ENCODE measurements around the gene UNC45A. TPM values are rescaled to one million over a fixed set of nuclear protein-coding genes. Genes with fewer than 3 reads are reported as not detected.

Gene UNC45A
- total RNA-seq, 8 experiments from 2014 or later = 25.8 to 65.6 (median 35.1) TPM

DNA sequence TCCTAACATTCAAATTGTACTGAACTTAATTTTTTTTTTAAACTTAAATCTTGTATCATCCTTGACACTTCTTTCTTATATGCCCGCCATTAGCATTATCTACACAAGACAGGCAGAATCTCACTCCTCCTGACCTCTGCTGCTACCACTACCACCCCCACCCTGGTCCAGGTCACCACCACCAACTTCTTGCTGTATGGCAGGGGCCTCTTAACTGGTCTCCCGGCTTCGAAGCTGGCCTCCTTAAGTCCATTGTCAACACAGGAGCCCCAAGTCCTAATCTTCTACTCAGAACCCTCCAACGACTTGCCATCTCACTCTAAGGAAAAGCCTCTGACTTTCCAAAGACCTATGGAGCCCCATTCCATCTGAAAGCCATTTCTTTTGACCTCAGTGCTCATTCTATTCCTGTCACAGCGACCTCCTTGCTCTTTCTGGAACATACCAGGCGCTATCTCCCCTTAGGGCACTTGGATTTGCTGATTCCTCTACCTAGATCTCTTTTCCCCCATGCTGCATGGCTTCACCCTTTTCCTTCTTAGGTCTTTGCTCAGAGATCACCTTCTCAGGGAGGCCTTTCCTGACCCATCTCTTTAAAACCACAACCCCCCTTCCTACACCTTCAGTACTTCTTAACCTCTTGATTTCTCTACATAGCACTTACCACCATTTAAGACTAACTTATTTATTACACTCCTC is 56.7 kb downstream of the UNC45A start:
- in situ Hi-C loops (cut with MboI; ENCODE audit: low pct_unique_long_range_greater_than_20kb in 2 of 9, low sequenced_read_pairs in 9 of 9, unreplicated experiment in 9 of 9) = no loop called here
- Histone ChIP-seq H3K4me1 (replicated peaks in 1 of 2) (peaks cover 0 to 5% of the 10 kb centered on the region in 2 donors), H3K4me3 (no peak overlapping the region), H3K27ac (no peak overlapping the region)
- no peak for ATAC-seq (replicated peaks in 6 of 8)
- 77 to 100% (median 92%) methylated on average over 1 to 6 of the region's 6 CpGs for WGBS, 10 experiments

DNA sequence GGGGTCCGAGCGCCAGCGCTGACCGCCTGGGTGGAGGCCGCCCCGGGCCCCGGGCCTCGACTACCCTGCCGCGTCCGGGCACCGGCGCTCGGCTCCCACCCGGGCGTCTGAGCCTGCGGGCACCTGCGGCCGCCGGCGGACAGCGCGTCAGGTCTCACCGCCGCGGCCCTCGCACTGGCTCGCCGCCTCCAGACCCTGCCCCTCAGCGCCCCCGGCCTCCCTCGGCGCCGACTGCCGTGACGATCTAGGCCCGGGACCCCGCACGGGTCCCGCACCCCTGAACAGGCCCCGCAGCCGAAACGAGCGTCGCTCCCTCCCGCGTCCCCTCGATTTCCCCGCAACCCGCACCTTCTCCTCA is 59.0 kb downstream of the UNC45A start:
- WGBS, 10 experiments = 1% methylated on average over 26 of the region's 50 CpGs; no CpG with 5 or more reads in 9 of the 10 experiments

DNA sequence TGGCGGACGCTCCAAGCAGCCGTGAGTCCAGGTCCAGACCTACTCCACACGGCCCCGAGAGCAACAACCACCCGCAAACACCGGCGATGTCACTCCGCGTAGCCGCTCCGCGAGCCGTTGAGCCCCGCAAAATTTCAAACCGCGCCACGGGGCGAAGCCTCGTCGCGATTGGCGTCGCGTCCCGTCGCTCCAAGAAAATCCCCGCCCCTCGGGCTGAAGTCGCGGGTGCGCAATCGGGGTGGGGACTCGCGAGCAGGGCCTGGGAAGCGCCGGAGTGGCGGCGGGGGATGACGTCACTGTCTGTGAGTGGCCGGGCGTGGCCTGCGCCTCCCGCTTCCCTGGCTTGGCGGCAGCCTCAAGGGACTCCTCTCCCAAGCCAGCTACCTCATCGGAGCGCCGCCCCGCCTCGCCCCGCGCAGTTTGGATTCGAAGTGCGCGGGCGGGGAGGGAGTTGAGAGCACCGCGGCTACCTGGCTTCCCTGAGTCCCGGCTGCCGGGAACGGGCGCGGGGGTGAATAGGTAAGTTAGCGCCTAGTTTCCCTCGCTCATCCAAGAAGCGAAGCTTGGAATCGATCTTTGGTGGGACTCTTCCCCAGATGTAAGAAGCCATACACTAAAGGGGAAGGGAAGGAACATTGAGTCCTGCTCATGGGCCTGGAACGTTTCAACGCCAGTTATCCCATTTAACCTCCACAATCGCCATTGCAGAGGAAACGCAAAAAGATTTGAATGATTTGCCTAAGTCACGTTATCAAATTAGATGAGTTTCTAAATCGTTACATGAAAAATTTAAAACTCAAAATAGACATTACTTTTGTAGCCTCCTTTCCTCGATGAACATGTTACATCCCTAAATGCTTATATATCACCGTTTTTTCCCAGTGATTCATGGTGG is 59.6 kb downstream of the UNC45A start, which contains the start of gene PRC1:
PRC1 (minus strand) TSS at position 119 of the 895 bp plus-strand sequence; CDS start at position 1, 118 bp downstream.
- H3K4me1 ChIP-seq (replicated peaks in 1 of 2) = peaks cover 0 to 5% of the 10 kb centered on the region in 2 donors
- in situ Hi-C loops (cut with MboI; ENCODE audit: low pct_unique_long_range_greater_than_20kb in 2 of 9, low sequenced_read_pairs in 9 of 9, unreplicated experiment in 9 of 9) = no loop called here
- WGBS, 10 experiments = 0 to 2% (median 0%) methylated on average over 2 to 15 of the region's 75 CpGs; no CpG with 5 or more reads in 2 of the 10 experiments
- H3K4me3 ChIP-seq = peak within 1 kb of the TSS; percentile 65 to 92 (median 76)
- peak within 1 kb of the TSS; percentile 36 to 67 for H3K27ac ChIP-seq
- peak; percentile 96 to 99 (median 99) for ATAC-seq (replicated peaks in 6 of 8)

More for the DNA sequence above, 59.0 kb downstream of the UNC45A start:
- peak overlapping the region in 1 of 2 donors; percentile 67 for H3K27ac ChIP-seq
- peak overlapping the region; percentile 65 to 92 (median 76) for H3K4me3 ChIP-seq
- H3K4me1 ChIP-seq (replicated peaks in 1 of 2) = peaks cover 0 to 5% of the 10 kb centered on the region in 2 donors
- ATAC-seq (replicated peaks in 6 of 8) = peak; percentile 20 to 35 (median 25)
- in situ Hi-C loops (cut with MboI; ENCODE audit: low pct_unique_long_range_greater_than_20kb in 2 of 9, low sequenced_read_pairs in 9 of 9, unreplicated experiment in 9 of 9) = no loop called here

DNA sequence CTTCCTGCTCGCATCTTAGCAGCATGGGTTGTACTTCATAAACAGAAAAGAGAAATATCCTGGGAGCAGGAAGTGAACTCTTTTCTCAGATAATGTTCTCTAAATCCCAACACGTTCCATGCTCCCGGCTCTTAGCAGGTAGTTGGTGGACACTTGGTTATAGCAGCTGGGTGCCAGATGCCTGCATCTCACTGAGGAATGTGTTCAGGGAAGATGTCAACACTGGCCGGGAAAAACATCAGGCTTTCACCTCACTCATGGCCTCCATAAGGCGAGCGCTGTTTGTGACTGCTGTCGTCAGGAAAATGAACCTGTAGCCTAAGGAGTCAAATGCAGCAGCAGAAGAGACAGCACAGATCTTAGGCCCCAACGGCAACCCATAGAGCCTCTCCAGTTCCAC is 63.7 kb downstream of the UNC45A start:
- no peak overlapping the region for H3K4me3 ChIP-seq
- no peak overlapping the region for H3K27ac ChIP-seq
- H3K4me1 ChIP-seq (replicated peaks in 1 of 2) = peaks cover 0 to 5% of the 10 kb centered on the region in 2 donors
- 39 to 100% (median 94%) methylated on average over 1 to 3 of the region's 8 CpGs; no CpG with 5 or more reads in 1 of the 10 experiments for WGBS, 10 experiments
- no peak for ATAC-seq (replicated peaks in 6 of 8)
- in situ Hi-C loops (cut with MboI; ENCODE audit: low pct_unique_long_range_greater_than_20kb in 2 of 9, low sequenced_read_pairs in 9 of 9, unreplicated experiment in 9 of 9) = no loop called here

DNA sequence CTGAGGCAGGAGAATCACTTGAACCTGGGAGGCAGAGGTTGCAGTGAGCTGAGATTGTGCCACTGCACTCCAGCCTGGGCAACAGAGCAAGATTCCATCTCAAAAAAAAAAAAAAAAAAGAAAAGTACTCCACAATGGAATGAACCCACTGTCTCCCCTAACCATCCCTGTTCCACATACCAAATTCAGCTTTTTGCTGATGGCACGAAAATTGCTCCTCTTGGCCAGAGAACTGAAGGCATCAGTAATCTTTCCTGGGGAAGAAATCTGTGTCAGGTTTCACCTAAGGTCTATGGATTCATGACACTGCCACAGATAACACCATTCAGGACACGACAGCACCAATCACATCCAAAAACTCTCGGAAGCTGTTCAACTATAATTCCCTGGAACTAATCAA is 66.1 kb downstream of the UNC45A start:
- no peak for ATAC-seq (replicated peaks in 6 of 8)
- H3K4me3 ChIP-seq = no peak overlapping the region
- in situ Hi-C loops (cut with MboI; ENCODE audit: low pct_unique_long_range_greater_than_20kb in 2 of 9, low sequenced_read_pairs in 9 of 9, unreplicated experiment in 9 of 9) = no loop called here
- H3K4me1 ChIP-seq (replicated peaks in 1 of 2) = no peaks in the 10 kb centered on the region
- H3K27ac ChIP-seq = no peak overlapping the region
- 79 to 100% (median 100%) methylated on average over 1 to 3 of the region's 3 CpGs; no CpG with 5 or more reads in 4 of the 10 experiments for WGBS, 10 experiments

Other genes starting within 250 kb of the UNC45A start
- gene BLM, start 217.9 kb upstream of the UNC45A start, total RNA-seq = 10 to 100 TPM in 2 of 8 experiments, 1 to 10 TPM in 6; 1.2 to 15.8 (median 4.2) TPM
- gene FURIN, start 66.7 kb upstream of the UNC45A start, total RNA-seq = 10 to 100 TPM in 4 of 8 experiments, 1 to 10 TPM in 4; 4.6 to 32.3 (median 14.7) TPM
- 1 to 10 TPM in 4 of 8 experiments, under 1 TPM in 4; 0.42 to 5.5 (median 1.3) TPM for gene FES, start 50.8 kb upstream of the UNC45A start, total RNA-seq
- 10 to 100 TPM in 7 of 8 experiments, 1 to 10 TPM in 1; 7.7 to 37.7 (median 26.0) TPM for gene MAN2A2, start 32.0 kb upstream of the UNC45A start, total RNA-seq
- 10 to 100 TPM; 10.1 to 22.4 (median 13.6) TPM for gene HDDC3, start 2.7 kb upstream of the UNC45A start, total RNA-seq
- gene RCCD1, start 19.6 kb downstream of the UNC45A start, total RNA-seq = 10 to 100 TPM in 2 of 8 experiments, 1 to 10 TPM in 6; 5.7 to 16.8 (median 6.7) TPM
- gene PRC1, start 59.2 kb downstream of the UNC45A start, total RNA-seq = 100 to 1,000 TPM in 2 of 8 experiments, 10 to 100 TPM in 5, 1 to 10 TPM in 1; 1.7 to 118 (median 15.6) TPM
- gene VPS33B, start 87.3 kb downstream of the UNC45A start, total RNA-seq = 10 to 100 TPM; 12.1 to 23.9 (median 17.5) TPM
- gene SV2B, start 165.0 kb downstream of the UNC45A start, total RNA-seq = 100 to 1,000 TPM in 1 of 8 experiments, 10 to 100 TPM in 1, 1 to 10 TPM in 5, under 1 TPM in 1; 0.63 to 117 (median 6.6) TPM

Data from motor neuron (in vitro differentiated cells).